Activated gamma-delta T cell treated with Interleukin-2 at 50 U/mL for 16 hours (primary cell): ENCODE results near the gene SH3BGRL2.

Experiments used
- DNase-seq: peaks from one replicate; pipeline ENCODE4 v3.0.0-alpha.2; 2020

SH3BGRL2 gene

DNA sequence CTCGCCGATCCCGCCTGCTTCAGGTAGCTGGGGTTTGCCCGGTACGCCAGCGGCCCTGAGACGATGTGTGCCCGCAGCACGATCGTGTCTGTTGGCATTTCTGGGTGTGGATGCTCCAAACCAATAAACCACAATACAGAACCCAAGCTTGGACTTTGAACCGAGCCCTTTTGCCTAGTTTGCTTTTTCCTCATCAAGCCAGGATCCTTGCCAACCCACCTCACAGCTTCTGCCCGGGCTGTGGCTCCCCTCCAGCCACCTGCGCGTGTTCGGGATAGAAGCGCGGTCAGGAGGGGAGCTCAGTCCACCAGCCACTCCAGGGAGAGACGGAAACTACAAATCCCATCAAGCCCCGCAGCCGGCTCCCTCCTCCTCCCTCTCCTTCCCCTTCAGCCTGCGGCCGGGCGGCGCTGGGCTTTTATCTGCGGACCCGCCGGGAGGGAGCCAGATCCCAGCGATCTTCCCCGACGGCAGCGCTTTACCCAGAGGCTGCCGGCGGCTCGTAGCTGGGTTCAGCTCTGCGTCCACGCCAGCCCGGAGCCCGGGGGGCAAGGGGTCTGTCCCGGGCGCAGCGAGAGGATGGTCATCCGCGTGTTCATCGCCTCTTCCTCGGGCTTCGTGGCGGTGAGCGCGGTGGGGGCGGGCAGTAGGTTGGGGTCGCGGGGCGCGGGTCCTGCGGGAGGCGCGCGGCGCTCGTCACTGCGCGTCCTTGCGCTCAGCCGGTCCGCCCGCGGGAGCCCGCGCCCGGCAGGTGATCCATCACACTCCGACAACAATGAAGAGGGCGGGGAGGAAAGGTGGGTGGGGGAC lies at the start of gene SH3BGRL2:
TSS of gene SH3BGRL2 (plus strand) at position 447 of the 810 bp plus-strand sequence. CDS start at position 580, 133 bp downstream.
- no peak for DNase-seq

- DNase-seq = no peak
These were observed 46.8 kb upstream of the SH3BGRL2 start for GRCh38 chr6:79584332-79584731.

GRCh38 chr6:79586548-79586947 lies 44.6 kb upstream of the SH3BGRL2 start:
- DNase-seq = no peak

- no peak for DNase-seq
These were observed 41.4 kb upstream of the SH3BGRL2 start for GRCh38 chr6:79589701-79590100.

GRCh38 chr6:79597155-79597554 lies 34.0 kb upstream of the SH3BGRL2 start:
- no peak for DNase-seq

DNA sequence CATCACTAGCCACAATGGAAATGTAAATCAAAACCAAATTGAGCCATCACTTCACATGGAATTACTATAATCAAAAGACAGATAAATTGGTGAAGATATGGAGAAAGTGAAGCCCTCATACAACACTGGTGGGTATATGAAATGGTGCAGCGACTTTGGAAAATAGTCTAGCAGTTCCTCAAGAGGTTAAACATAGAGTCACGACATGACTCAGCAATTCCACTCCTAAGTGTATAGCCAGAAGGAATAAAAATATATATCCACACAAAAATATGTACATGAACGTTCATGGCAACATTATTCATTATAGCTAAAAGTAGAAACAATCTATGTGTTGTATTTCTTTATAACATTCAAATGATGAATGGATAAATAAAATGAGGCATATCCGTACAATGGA lies 33.1 kb upstream of the SH3BGRL2 start:
- DNase-seq = no peak

GRCh38 chr6:79599725-79600259 lies 31.3 kb upstream of the SH3BGRL2 start:
- DNase-seq = no peak

GRCh38 chr6:79600313-79600712 lies 30.8 kb upstream of the SH3BGRL2 start:
- DNase-seq = no peak

- DNase-seq = no peak
These were observed 30.1 kb upstream of the SH3BGRL2 start for GRCh38 chr6:79600812-79601609.

GRCh38 chr6:79602859-79603258 lies 28.3 kb upstream of the SH3BGRL2 start:
- DNase-seq = no peak

GRCh38 chr6:79604583-79605037 lies 26.5 kb upstream of the SH3BGRL2 start:
- no peak for DNase-seq

DNA sequence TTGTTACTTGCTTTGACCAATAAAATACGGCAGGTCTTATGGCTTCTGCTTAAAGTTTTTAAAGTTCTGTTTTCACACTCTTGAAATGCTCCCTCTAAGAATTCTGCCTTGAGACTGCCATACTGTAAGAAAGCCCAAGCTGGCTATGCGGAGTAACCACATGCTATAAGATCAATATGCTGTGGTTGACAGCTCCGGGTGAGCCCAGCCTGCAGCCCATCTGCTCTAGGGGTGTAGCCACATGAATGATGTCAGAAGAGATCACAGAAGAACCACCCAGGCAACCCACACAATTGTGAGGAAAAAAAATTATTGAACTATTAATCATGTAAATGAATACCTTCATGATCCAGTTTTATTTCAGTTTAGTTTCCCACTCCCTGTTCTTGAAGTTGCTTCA lies 26.1 kb upstream of the SH3BGRL2 start:
- DNase-seq = no peak

- no peak for DNase-seq
These were observed 25.0 kb upstream of the SH3BGRL2 start for GRCh38 chr6:79605968-79606764.

- no peak for DNase-seq
These were observed 24.1 kb upstream of the SH3BGRL2 start for GRCh38 chr6:79607000-79607399.

GRCh38 chr6:79608334-79609224 lies 22.6 kb upstream of the SH3BGRL2 start:
- DNase-seq = no peak

DNA sequence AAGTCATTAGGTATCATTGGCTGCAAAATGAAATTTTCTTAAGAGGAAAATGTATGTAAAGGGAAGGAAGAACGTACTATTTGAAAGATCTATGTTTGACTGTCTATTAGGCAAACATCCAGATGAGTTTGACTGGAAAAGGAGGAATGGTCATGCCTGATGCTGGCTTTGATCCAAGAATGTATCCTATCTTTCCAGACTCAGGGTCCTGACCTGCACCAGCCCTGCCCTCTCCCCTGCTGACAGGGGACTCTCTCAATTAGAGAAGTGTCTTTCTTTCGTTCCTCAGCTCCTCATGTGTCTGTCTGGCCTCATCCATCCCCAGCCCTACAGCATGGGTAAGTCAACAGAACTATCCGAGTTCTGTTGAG lies 21.9 kb upstream of the SH3BGRL2 start:
- DNase-seq = no peak

- DNase-seq = no peak
These were observed 20.7 kb upstream of the SH3BGRL2 start for GRCh38 chr6:79610306-79611009.

DNA sequence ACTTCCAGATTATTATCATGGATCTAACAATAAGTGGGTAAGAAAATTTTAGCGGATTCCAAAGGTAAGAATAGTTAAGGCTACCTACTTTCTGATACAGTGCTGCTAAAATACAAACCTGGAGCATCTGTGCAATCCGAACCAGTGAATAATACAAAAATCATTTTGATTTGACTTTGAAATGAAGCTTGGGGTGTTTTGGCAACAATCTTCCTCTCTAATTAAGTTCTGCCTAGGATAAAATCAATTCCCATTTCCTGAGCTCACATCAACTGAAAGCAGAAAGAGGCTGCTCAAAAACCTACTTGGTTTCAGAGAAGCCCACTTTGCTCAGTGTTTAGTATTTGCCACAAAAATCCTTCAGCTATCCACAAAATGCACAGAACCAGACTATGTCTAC lies 18.7 kb upstream of the SH3BGRL2 start:
- no peak for DNase-seq

DNA sequence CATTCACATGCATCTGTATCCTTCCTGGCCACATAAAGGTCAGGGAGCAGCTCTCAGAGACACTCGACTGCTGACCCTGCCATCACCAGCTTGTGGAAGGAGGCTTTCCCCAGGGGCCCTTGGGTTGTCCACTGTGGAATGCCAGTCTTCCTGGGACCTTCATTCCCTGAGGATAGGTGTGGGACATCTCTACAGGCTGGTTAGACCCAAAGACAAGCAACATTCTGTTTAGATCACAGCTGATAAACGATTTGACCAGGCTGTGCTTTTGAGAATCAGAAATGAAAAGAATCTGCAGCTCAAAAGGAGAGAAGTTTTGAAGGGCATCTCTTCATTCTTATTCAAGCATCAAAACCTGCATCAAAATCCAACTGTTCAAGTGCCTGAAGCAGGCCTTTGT lies 18.2 kb upstream of the SH3BGRL2 start:
- no peak for DNase-seq

GRCh38 chr6:79613912-79614311 lies 17.2 kb upstream of the SH3BGRL2 start:
- no peak for DNase-seq
